Right lobe of liver (tissue), 6 donors: ENCODE data around the gene SEMA4G. TPM values are rescaled to one million over a fixed set of nuclear protein-coding genes. Genes with fewer than 3 reads are reported as not detected.

ENCODE experiments used
- ATAC-seq, 4 donors: fragments of 200-7000 bp; cut with Tn5 transposase; one replicate each; pipeline ENCODE4 v1.9.1; 2020; ENCODE audit warnings: mild to moderate bottlenecking in 4 of 4, moderate library complexity in 4 of 4
- DNase-seq, 3 donors: peaks; one replicate each; pipeline ENCODE4 v3.0.0-alpha.2; 2020
- H3K27ac ChIP-seq, 3 donors: fragments of 200-600 bp; one replicate each; pipeline ENCODE4 v1.8.0; 2022
- H3K27me3 ChIP-seq, 2 donors: fragments of 200-600 bp; one replicate each; pipeline ENCODE4 v1.8.0; 2022
- H3K36me3 ChIP-seq, 4 donors: fragments of 200-600 bp; sonication (generic) in 1 of 4; one replicate each; pipeline versions ENCODE4 v1.5.1 to v1.8.0; 2017 to 2022; ENCODE audit warnings: control low read depth in 1 of 4
- H3K4me1 ChIP-seq, 4 donors: fragments of 200-600 bp; sonication (generic) in 1 of 4; one replicate each; pipeline versions ENCODE4 v1.5.1 to v1.8.0; 2017 to 2022; ENCODE audit warnings: control low read depth in 1 of 4
- H3K4me3 ChIP-seq, 3 donors: fragments of 200-600 bp; one replicate each; pipeline ENCODE4 v1.8.0; 2022
- H3K9me3 ChIP-seq, 4 donors: fragments of 200-600 bp; sonication (generic) in 1 of 4; one replicate each; pipeline versions ENCODE4 v1.5.1 to v1.8.0; 2017 to 2022; ENCODE audit warnings: control low read depth in 1 of 4
- CTCF ChIP-seq, 4 donors: fragments of 200-600 bp in 3 of 4; fragments of 450-650 bp in 1 of 4; IDR thresholded peaks; one replicate each; pipeline versions ENCODE4 v1.5.1 to v1.8.0; 2016 to 2022; ENCODE audit warnings: antibody characterized with exemption in 4 of 4, mild to moderate bottlenecking in 2 of 4
- POLR2A ChIP-seq: fragments of 450-650 bp; IDR thresholded peaks from one replicate; pipeline ENCODE4 v1.6.1; 2017; ENCODE audit warnings: antibody characterized with exemption, mild to moderate bottlenecking
- WGBS: methylation state at CpG from one replicate; pipeline ENCODE4 v1.1.6; 2018; ENCODE audit warnings: low coverage, low lambda C conversion rate; ENCODE audit not compliant: insufficient coverage; ENCODE audit errors: missing lambda C conversion rate; 5-methylcytosine and 5-hydroxymethylcytosine counted together
- intact Hi-C, 2 donors: fragments of 100-400 bp; cut with DNase I; formaldehyde crosslinking; loops; one replicate each; pipeline versions ENCODE4 v1.11.2 to v1.14.1; 2022
- long read RNA-seq: library from polyadenylated mRNA; unstranded; transcript quantifications from one replicate; pipeline ENCODE4 v2.0.0, GENCODE V29; 2019
- total RNA-seq, 6 experiments: library from RNA; depleted of rRNA in 2 of 6; stranded (reverse); fragments of >200 nt in 2 of 6; fragmentation: NEBNext Ultra II Directional in 3 of 6; extraction: Animal tissue kit (Norgen Biotek cat#: 25700) in 3 of 6; gene quantifications; one replicate each; pipeline versions ENCODE4 v1.1.0 to v1.2.4, GENCODE V29; 2016 to 2023
- donor health status: DM: no; HTN: yes; CAD: no.
- donor health status: DM: no; HTN: no; CAD: no.
- donor health status: DM: no; HTN: no; CAD: no.
- donor health status: DM: no; HTN: yes; CAD: no.
- donor health status: DM: no; HTN: yes; CAD: no.

SEMA4G gene
- total RNA-seq = 100 to 1,000 TPM in 1 of 6 experiments, 10 to 100 TPM in 5; 24.7 to 129 (median 38.4) TPM
- long read RNA-seq, partial matches to known transcripts = 0 of 3 reads
- long read RNA-seq, other reads (novel, unspliced or antisense) = 3 of 3 reads

GRCh38 chr10:100969187-100970075, at the start of gene SEMA4G:
TSS of gene SEMA4G (plus strand) at chr10:100969504. CDS start at chr10:100972913, 3,409 bp downstream.
- peak; percentile 56 to 69 (median 67) for DNase-seq
- WGBS = no CpG with 5 or more reads among the region's 70 CpGs
- no peaks in the 10 kb centered on the region for H3K27me3 ChIP-seq
- no peaks in the 10 kb centered on the region for H3K9me3 ChIP-seq
- TF ChIP-seq CTCF (IDR thresholded peaks at IDR 0.05) (peak; percentile 51 to 57 (median 53)), POLR2A (no peak)
- peak within 1 kb of the TSS; percentile 60 to 97 (median 90) for H3K4me3 ChIP-seq
- peaks cover 0 to 31% (median 11%) of the 10 kb centered on the region in 4 donors for H3K4me1 ChIP-seq
- H3K27ac ChIP-seq = peak within 1 kb of the TSS in 2 of 3 donors; percentile 68 to 89
- H3K36me3 ChIP-seq = peaks cover 0 to 16% (median 2%) of the 10 kb centered on the region in 4 donors
- peak; percentile 51 to 60 (median 54) for ATAC-seq
- intact Hi-C loops = no loop called here

- Histone ChIP-seq H3K36me3 (peaks cover 0 to 52% (median 20%) of the 10 kb centered on the region in 4 donors), H3K9me3 (no peaks in the 10 kb centered on the region), H3K4me3 (no peak overlapping the region), H3K4me1 (no peaks in the 10 kb centered on the region), H3K27me3 (no peaks in the 10 kb centered on the region), H3K27ac (no peak overlapping the region)
- intact Hi-C loops = no loop called here
- no peak for TF ChIP-seq CTCF (IDR thresholded peaks at IDR 0.05)
- no peak for TF ChIP-seq POLR2A
- DNase-seq = no peak
- no peak for ATAC-seq
Observed at GRCh38 chr10:100923580-100923979, 45.7 kb upstream of the SEMA4G start.

- no peak for DNase-seq
- H3K27ac ChIP-seq = no peak overlapping the region
- peaks cover 0 to 70% (median 30%) of the 10 kb centered on the region in 4 donors for H3K36me3 ChIP-seq
- no peaks in the 10 kb centered on the region for H3K4me1 ChIP-seq
- H3K4me3 ChIP-seq = no peak overlapping the region
- no peaks in the 10 kb centered on the region for H3K27me3 ChIP-seq
- TF ChIP-seq CTCF (IDR thresholded peaks at IDR 0.05) = no peak
- TF ChIP-seq POLR2A = no peak
- intact Hi-C loops = no loop called here
- ATAC-seq = no peak
- H3K9me3 ChIP-seq = no peaks in the 10 kb centered on the region
- 97% methylated on average over 5 of the region's 5 CpGs for WGBS
Observed at GRCh38 chr10:100927266-100927665, 42.0 kb upstream of the SEMA4G start.

- ATAC-seq = no peak
- intact Hi-C loops = no loop called here
- Histone ChIP-seq H3K9me3 (no peaks in the 10 kb centered on the region), H3K4me3 (no peak overlapping the region), H3K27ac (no peak overlapping the region), H3K36me3 (peaks cover 0 to 73% (median 32%) of the 10 kb centered on the region in 4 donors), H3K27me3 (no peaks in the 10 kb centered on the region), H3K4me1 (no peaks in the 10 kb centered on the region)
- DNase-seq = no peak
- no peak for TF ChIP-seq CTCF (IDR thresholded peaks at IDR 0.05)
- no peak for TF ChIP-seq POLR2A
- WGBS = 0% methylated on average over 1 of the region's 1 CpG
Observed at GRCh38 chr10:100928039-100928438, 41.3 kb upstream of the SEMA4G start.
